Neuronal stem cell (in vitro differentiated cells): ENCODE data around the gene PARP16.

Source experiments
- DNase-seq: peaks from one replicate; pipeline ENCODE4 v3.0.0-alpha.2; 2013; ENCODE audit warnings: low spot score
- H2AFZ ChIP-seq: one replicate; pipeline ENCODE4 v1.6.1; 2013; ENCODE audit warnings: mild to moderate bottlenecking, low read length, inconsistent platforms
- H2AK5ac ChIP-seq: 2 replicates; pipeline ENCODE4 v1.6.1; 2013; ENCODE audit warnings: low read depth, mild to moderate bottlenecking, inconsistent platforms, low read length, moderate library complexity, mixed read lengths
- H2BK120ac ChIP-seq: 2 replicates; pipeline ENCODE4 v1.6.1; 2013; ENCODE audit warnings: low read depth, mild to moderate bottlenecking, inconsistent platforms, low read length, moderate library complexity, mixed read lengths
- H2BK12ac ChIP-seq: one replicate; pipeline ENCODE4 v1.6.1; 2013; ENCODE audit warnings: low read length, inconsistent platforms
- H2BK15ac ChIP-seq: 2 replicates; pipeline ENCODE4 v1.6.1; 2013; ENCODE audit warnings: mild to moderate bottlenecking, low read length, inconsistent platforms, mixed read lengths
- H2BK5ac ChIP-seq: one replicate; pipeline ENCODE4 v1.6.1; 2013; ENCODE audit warnings: inconsistent platforms, mild to moderate bottlenecking, low read length, moderate library complexity
- H3K14ac ChIP-seq: one replicate; pipeline ENCODE4 v1.6.1; 2013; ENCODE audit warnings: low read length, inconsistent platforms
- H3K18ac ChIP-seq: 2 replicates; pipeline ENCODE4 v1.6.1; 2013; ENCODE audit warnings: low read length, inconsistent platforms
- H3K23ac ChIP-seq: 2 replicates; pipeline ENCODE4 v1.6.1; 2013; ENCODE audit warnings: low read depth, mild to moderate bottlenecking, mixed read lengths, low read length, inconsistent platforms; ENCODE audit not compliant: poor library complexity
- H3K27ac ChIP-seq: replicated peaks from 3 replicates; pipeline ENCODE4 v1.5.1; 2013; ENCODE audit warnings: low read length, inconsistent platforms
- H3K27me3 ChIP-seq, 3 experiments: 2 replicates each; pipeline ENCODE4 v1.6.1; 2013; ENCODE audit warnings: low read length in 3 of 3, mild to moderate bottlenecking in 2 of 3, inconsistent platforms in 1 of 3, low read depth in 1 of 3, mixed read lengths in 1 of 3, moderate library complexity in 1 of 3; ENCODE audit not compliant: control insufficient read depth in 3 of 3, insufficient read depth in 3 of 3
- H3K36me3 ChIP-seq, 2 donors: replicated peaks in 1 of 2; 2 replicates each; pipeline ENCODE4 v1.6.1; 2013; ENCODE audit warnings: low read length in 2 of 2; ENCODE audit not compliant: control insufficient read depth in 2 of 2, insufficient read depth in 2 of 2
- H3K4ac ChIP-seq: 2 replicates; pipeline ENCODE4 v1.6.1; 2013; ENCODE audit warnings: inconsistent platforms, mild to moderate bottlenecking, low read length, moderate library complexity
- H3K4me1 ChIP-seq, 2 donors: 1 replicate in 1 of 2; 2 replicates in 1 of 2; pipeline ENCODE4 v1.6.1; 2013; ENCODE audit warnings: low read length in 2 of 2, low read depth in 1 of 2; ENCODE audit not compliant: control insufficient read depth in 2 of 2, insufficient read depth in 1 of 2
- H3K4me2 ChIP-seq: one replicate; pipeline ENCODE4 v1.6.1; 2013; ENCODE audit warnings: mild to moderate bottlenecking, low read length, inconsistent platforms; ENCODE audit not compliant: insufficient read depth, poor library complexity, severe bottlenecking
- H3K4me3 ChIP-seq, 2 donors: 2 replicates each; pipeline ENCODE4 v1.5.1; 2013; ENCODE audit warnings: low read length in 2 of 2, mild to moderate bottlenecking in 2 of 2, inconsistent platforms in 1 of 2, moderate library complexity in 1 of 2
- H3K79me1 ChIP-seq: one replicate; pipeline ENCODE4 v1.6.1; 2013; ENCODE audit warnings: low read depth, mild to moderate bottlenecking, inconsistent platforms, low read length, moderate library complexity
- H3K9ac ChIP-seq: one replicate; pipeline ENCODE4 v1.6.1; 2013; ENCODE audit warnings: mild to moderate bottlenecking, low read depth, low read length, inconsistent platforms; ENCODE audit not compliant: poor library complexity
- H3K9me3 ChIP-seq, 2 donors: replicated peaks in 1 of 2; 2 replicates each; pipeline versions ENCODE3 to v1.6.1; 2013; ENCODE audit warnings: low read length in 2 of 2, mild to moderate bottlenecking in 2 of 2, inconsistent platforms in 1 of 2, low read depth in 1 of 2, mixed read lengths in 1 of 2, moderate library complexity in 1 of 2; ENCODE audit not compliant: control insufficient read depth in 2 of 2, insufficient read depth in 1 of 2
- H4K8ac ChIP-seq: one replicate; pipeline ENCODE4 v1.6.1; 2013; ENCODE audit warnings: low read depth, mild to moderate bottlenecking, inconsistent platforms, low read length, moderate library complexity
- H4K91ac ChIP-seq: one replicate; pipeline ENCODE4 v1.6.1; 2013; ENCODE audit warnings: low read length, low read depth, mild to moderate bottlenecking, inconsistent platforms; ENCODE audit not compliant: poor library complexity
- WGBS, 2 donors: extraction: QIAGEN DNeasy Blood & Tissue Kit; methylation state at CpG; one replicate each; pipeline ENCODE4 v1.1.7; 2013; ENCODE audit warnings: missing lambda C conversion rate in 2 of 2, mixed read lengths in 1 of 2; ENCODE audit not compliant: insufficient read length in 2 of 2, insufficient replicate concordance in 1 of 2; ENCODE audit errors: extremely low coverage in 2 of 2; 5-methylcytosine and 5-hydroxymethylcytosine counted together

The PARP16 gene

DNA sequence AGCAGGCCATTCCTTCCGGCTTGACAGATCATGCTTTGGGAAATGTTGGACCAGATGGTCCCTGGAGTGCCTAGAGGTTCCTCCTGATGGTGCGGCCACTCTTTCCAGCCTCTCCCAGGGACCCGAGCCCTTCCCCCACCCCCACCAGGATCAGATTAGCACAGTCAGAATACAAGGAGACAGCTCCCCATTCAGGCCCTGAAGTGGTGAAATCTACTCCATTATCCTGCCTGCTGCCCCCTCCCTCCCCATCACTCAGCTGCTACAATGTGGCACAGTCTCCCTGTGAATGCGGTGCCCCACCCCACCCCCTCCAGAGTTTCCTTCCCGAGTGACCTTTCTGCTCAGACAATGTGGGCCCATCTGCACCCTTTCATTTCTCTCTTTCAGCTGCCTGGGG is 47.2 kb upstream of the PARP16 start:
- DNase-seq: no peak
- no CpG with 5 or more reads among the region's 5 CpGs for WGBS, 2 donors

DNA sequence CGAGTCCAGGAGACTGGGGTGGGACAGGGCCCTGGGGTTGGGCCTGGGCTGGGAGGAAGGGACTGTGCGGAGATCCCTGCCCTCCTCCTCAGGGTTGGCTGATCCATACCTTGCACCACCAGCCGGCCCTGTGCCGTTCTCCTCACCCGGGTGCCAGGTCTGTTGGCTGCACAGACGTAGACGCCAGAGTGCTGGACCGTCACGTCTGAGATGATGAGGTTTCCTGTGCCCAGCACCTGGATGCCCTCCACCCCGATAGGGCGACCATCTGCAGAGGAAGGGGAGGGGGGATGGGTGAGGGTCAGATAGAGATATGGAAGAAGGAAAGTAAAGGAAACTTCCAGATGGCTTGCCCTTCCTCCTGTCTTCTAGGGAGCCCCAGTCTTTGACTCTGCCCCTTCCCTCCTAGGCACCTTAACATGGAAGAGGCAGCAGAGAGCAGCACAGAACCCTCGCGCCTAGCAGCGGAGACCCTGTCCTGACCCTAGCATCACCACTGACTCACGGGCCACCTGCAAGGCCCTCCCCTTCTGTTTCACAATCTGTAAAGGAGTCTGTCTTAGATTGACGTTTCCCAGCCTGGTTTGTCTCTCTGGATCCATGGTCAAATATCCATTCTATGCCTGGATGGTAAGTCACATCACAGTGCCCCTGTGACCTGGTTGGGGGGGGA is 46.6 kb upstream of the PARP16 start:
- Histone ChIP-seq H2BK15ac (peak overlapping the region; percentile 79), H3K18ac (peak overlapping the region; percentile 88), H2BK120ac (peak overlapping the region; percentile 12), H3K4me2 (no peak overlapping the region), H3K79me1 (peaks cover 4% of the 10 kb centered on the region), H2AFZ (no peak overlapping the region), H3K27ac (peak overlapping the region; percentile 53), H2BK5ac (peak overlapping the region; percentile 7), H3K27me3 (peaks cover 0 to 2% (median 0%) of the 10 kb centered on the region in 3 experiments), H2BK12ac (peak overlapping the region; percentile 35), H3K9ac (no peak overlapping the region), H3K4me1 (peaks cover 51 to 56% of the 10 kb centered on the region in 2 donors), H3K23ac (peak overlapping the region; percentile 8), H4K91ac (peak overlapping the region; percentile 16), H3K14ac (no peak overlapping the region), H4K8ac (no peak overlapping the region), H3K36me3 (peaks cover 25 to 66% of the 10 kb centered on the region in 2 donors), H3K9me3 (no peaks in the 10 kb centered on the region), H2AK5ac (peak overlapping the region; percentile 51), H3K4me3 (no peak overlapping the region), H3K4ac (no peak overlapping the region)
- no peak for DNase-seq
- no CpG with 5 or more reads among the region's 16 CpGs for WGBS, 2 donors

More for the DNA sequence above, 47.2 kb upstream of the PARP16 start:
- Histone ChIP-seq H2BK5ac (peak overlapping the region; percentile 79), H4K8ac (no peak overlapping the region), H2AFZ (no peak overlapping the region), H3K79me1 (peaks cover 4% of the 10 kb centered on the region), H3K4ac (no peak overlapping the region), H2BK15ac (peak overlapping the region; percentile 72), H3K27ac (peak overlapping the region; percentile 81), H3K4me2 (no peak overlapping the region), H3K9me3 (no peaks in the 10 kb centered on the region), H3K36me3 (peaks cover 25 to 62% of the 10 kb centered on the region in 2 donors), H3K14ac (no peak overlapping the region), H4K91ac (no peak overlapping the region), H3K27me3 (peaks cover 0 to 2% (median 0%) of the 10 kb centered on the region in 3 experiments), H3K4me3 (no peak overlapping the region), H3K4me1 (peaks cover 51 to 58% of the 10 kb centered on the region in 2 donors), H2AK5ac (peak overlapping the region; percentile 23), H3K18ac (peak overlapping the region; percentile 86), H2BK12ac (no peak overlapping the region), H2BK120ac (peak overlapping the region; percentile 69), H3K23ac (no peak overlapping the region), H3K9ac (no peak overlapping the region)

DNA sequence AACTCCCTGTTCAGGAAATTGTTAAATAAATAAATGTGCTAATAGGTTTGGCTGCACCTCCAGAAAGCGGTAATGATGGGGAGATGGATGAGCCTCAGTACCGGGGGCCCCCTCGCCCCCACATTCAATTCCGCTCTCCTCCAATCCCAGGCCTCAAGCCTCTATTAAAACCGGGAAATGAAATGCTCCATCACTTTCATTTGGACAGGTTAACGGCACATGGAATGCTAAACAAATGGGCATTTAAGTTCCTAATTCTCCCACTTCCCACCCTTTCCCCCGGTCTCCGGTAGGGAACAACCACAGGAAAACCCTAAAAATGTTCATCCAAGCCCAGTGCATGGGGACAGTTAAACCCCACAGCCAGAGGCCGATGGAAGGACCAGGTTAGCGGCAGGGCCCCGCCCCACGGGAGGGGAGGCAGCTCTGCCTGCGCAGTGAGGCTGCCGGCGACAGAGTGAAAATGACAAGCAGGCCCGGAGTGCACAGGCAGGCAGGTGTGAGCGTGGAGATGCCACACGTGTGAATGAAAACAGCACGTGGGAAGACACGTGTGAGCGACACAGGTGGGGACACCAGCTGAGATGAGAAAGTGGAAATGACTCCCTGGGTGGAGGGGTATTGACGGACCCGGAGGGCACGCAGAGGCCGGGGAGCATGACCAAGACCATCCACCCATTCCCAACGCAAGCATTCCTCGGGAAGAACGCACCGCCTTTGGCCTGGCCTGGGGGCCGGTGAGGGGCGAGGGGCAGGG is 45.9 kb upstream of the PARP16 start:
- peaks cover 45 to 50% of the 10 kb centered on the region in 2 donors for H3K4me1 ChIP-seq

DNA sequence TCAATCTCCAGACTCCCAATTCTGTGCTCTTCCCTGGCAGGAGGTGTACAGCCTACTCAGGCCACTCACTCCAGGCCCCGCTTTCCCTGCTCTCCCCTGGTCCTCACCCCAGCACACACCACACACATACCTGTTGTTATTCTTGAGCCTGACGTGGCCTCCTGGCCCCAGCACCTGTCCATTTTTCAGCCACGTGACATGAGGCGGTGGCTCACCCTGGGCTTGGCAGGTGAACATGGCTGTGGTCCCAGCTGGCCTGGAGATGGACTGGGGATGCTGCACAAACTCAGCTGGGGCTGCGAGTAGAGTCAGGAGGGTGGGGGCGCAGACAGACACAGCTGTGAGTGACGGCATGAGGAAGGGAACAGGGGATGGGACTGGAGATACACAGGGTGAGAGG is 45.1 kb upstream of the PARP16 start:
- no peaks in the 10 kb centered on the region for H3K9me3 ChIP-seq
- peak overlapping the region; percentile 42 for H2AK5ac ChIP-seq
- no peak overlapping the region for H2BK120ac ChIP-seq
- peak overlapping the region; percentile 77 for H2BK15ac ChIP-seq
- no peak overlapping the region for H2BK5ac ChIP-seq
- H3K14ac ChIP-seq: no peak overlapping the region
- H3K27me3 ChIP-seq: peaks cover 0 to 2% (median 0%) of the 10 kb centered on the region in 3 experiments
- DNase-seq: no peak
- H2AFZ ChIP-seq: no peak overlapping the region
- peak overlapping the region; percentile 54 for H3K4ac ChIP-seq
- H4K8ac ChIP-seq: no peak overlapping the region
- H3K18ac ChIP-seq: peak overlapping the region; percentile 60
- peak overlapping the region; percentile 97 for H2BK12ac ChIP-seq
- H3K36me3 ChIP-seq: peaks cover 25 to 79% of the 10 kb centered on the region in 2 donors
- H3K4me1 ChIP-seq: peaks cover 37 to 44% of the 10 kb centered on the region in 2 donors
- peak overlapping the region; percentile 69 for H4K91ac ChIP-seq
- no peak overlapping the region for H3K4me2 ChIP-seq
- peak overlapping the region; percentile 94 for H3K23ac ChIP-seq
- no peak overlapping the region for H3K27ac ChIP-seq
- WGBS, 2 donors: no CpG with 5 or more reads among the region's 7 CpGs
- H3K79me1 ChIP-seq: peaks cover 4% of the 10 kb centered on the region
- H3K4me3 ChIP-seq: no peak overlapping the region
- H3K9ac ChIP-seq: no peak overlapping the region

More for the DNA sequence above, 45.9 kb upstream of the PARP16 start:
- peak overlapping the region; percentile 51 for H2AK5ac ChIP-seq
- H4K8ac ChIP-seq: no peak overlapping the region
- no peak overlapping the region for H3K4me3 ChIP-seq
- no peaks in the 10 kb centered on the region for H3K9me3 ChIP-seq
- peak overlapping the region; percentile 88 for H3K18ac ChIP-seq
- H3K36me3 ChIP-seq: peaks cover 25 to 73% of the 10 kb centered on the region in 2 donors
- H3K23ac ChIP-seq: no peak overlapping the region
- H4K91ac ChIP-seq: no peak overlapping the region
- DNase-seq: no peak
- peaks cover 4% of the 10 kb centered on the region for H3K79me1 ChIP-seq
- H3K9ac ChIP-seq: no peak overlapping the region
- H2AFZ ChIP-seq: no peak overlapping the region
- peak overlapping the region; percentile 7 for H2BK5ac ChIP-seq
- H3K27ac ChIP-seq: no peak overlapping the region
- no peak overlapping the region for H3K4me2 ChIP-seq
- H3K14ac ChIP-seq: no peak overlapping the region
- peaks cover 0 to 2% (median 0%) of the 10 kb centered on the region in 3 experiments for H3K27me3 ChIP-seq
- H2BK120ac ChIP-seq: peak overlapping the region; percentile 12
- H3K4ac ChIP-seq: no peak overlapping the region
- peak overlapping the region; percentile 79 for H2BK15ac ChIP-seq
- WGBS, 2 donors: no CpG with 5 or more reads among the region's 31 CpGs
- H2BK12ac ChIP-seq: peak overlapping the region; percentile 35
